ENCODE measurements around the gene CYLD.

CYLD gene

GRCh38 chr16:50711040-50711439 is 30.8 kb upstream of the CYLD start:
- no peak for DNase-seq (ENCODE audit: low read depth in 2 of 2)

- DNase-seq (ENCODE audit: low read depth in 2 of 2) = no peak
These were observed 29.9 kb upstream of the CYLD start for GRCh38 chr16:50711862-50712559.

DNA sequence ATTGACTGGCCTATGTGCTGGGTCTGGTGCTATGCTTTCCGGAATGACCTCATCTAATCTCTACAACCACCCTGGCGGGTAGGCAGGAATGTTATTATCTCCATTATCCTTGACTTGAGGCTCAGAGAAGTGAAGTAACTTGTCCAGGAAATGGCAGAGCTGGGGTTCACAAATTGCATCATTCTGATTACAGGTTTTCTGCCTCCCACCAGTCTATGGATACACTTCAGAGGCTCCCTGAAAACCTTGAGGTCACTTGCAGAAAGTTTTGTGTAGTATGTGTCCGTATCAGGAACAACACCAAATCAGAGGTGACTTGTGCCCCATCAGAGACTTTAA is 29.4 kb upstream of the CYLD start:
- no peak for DNase-seq (ENCODE audit: low read depth in 2 of 2)

DNA sequence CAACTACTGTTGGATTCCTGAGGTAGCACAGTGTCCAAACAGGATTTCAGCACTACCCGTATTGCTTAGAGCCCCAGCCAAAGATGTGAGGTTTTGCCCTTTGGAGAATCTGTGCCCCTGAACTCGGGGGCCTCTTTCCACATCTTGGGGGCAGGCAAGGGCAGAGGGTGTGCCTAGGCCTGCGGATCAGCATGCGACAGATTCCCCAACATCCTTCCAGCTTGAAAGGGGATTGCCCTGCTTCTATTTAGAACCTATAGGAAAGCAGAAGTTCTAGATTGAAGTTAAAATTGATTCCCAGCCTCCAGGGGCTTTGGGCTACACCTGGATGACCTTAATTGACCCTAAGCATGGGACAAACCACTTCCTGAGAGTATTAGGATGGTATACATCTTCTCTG is 28.9 kb upstream of the CYLD start:
- DNase-seq (ENCODE audit: low read depth in 2 of 2) = no peak

- DNase-seq (ENCODE audit: low read depth in 2 of 2) = no peak
These were observed 24.8 kb upstream of the CYLD start for GRCh38 chr16:50717091-50717490.

DNA sequence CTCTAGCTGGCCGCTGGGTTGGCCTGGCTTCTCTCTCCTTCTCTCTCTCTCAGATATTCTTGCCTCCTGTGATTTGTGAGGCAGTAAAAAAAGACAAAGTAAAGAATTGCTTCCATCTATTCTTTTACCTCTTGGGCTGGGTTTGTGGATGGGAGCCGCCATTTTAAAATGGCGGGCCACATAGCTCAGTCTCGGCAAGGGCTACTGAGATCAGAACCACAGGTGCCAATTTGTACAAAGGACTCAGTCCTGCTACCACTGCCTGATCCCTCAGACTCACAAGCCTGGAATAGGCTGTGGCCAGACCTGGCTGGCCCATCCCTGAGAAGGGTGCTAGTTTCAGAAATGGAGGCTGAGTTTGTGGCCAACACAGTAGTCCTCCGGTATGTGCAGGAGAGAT is 24.4 kb upstream of the CYLD start:
- DNase-seq (ENCODE audit: low read depth in 2 of 2) = no peak

DNA sequence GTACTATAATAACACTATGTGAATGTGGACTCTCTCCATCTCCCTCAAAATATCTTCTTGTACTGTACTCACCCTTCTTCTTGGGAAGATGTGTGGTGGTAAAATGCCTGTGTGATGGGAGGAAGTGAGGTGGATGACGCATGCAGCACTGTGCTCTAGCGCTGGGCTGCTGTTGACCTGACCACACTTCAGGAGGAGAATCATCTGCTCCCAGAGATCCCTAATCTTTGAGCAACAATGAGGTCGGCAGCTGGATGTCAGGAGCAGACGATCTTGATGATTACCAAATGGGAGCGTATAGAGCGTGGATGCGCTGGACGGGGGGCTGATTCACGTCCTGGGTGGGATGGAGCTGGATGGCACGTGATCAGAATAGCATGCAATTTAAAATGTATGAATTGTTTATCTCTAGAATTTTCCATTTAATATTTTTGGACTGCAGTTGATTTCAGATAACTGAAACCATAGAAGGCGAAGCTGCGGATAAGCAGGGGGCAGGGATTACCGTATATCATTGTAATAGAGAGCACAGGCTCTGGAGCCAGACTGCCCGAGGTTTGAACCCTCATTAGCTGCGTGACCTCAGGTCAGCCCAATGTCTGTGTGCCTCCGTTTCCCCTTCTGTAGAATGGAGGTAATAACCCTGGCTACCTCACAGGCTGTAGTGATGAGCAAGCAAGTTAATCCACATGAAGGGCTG is 23.7 kb upstream of the CYLD start:
- DNase-seq (ENCODE audit: low read depth in 2 of 2) = no peak

GRCh38 chr16:50718761-50719400 is 23.0 kb upstream of the CYLD start:
- DNase-seq (ENCODE audit: low read depth in 2 of 2) = no peak

GRCh38 chr16:50719401-50720337 is 22.2 kb upstream of the CYLD start:
- DNase-seq (ENCODE audit: low read depth in 2 of 2) = no peak

GRCh38 chr16:50721549-50722404 is 20.1 kb upstream of the CYLD start:
- no peak for DNase-seq (ENCODE audit: low read depth in 2 of 2)

- DNase-seq (ENCODE audit: low read depth in 2 of 2) = no peak
These were observed 19.5 kb upstream of the CYLD start for GRCh38 chr16:50722405-50722737.

GRCh38 chr16:50722960-50723359 is 18.9 kb upstream of the CYLD start:
- no peak for DNase-seq (ENCODE audit: low read depth in 2 of 2)

GRCh38 chr16:50724306-50724705 is 17.6 kb upstream of the CYLD start:
- DNase-seq (ENCODE audit: low read depth in 2 of 2) = no peak

DNA sequence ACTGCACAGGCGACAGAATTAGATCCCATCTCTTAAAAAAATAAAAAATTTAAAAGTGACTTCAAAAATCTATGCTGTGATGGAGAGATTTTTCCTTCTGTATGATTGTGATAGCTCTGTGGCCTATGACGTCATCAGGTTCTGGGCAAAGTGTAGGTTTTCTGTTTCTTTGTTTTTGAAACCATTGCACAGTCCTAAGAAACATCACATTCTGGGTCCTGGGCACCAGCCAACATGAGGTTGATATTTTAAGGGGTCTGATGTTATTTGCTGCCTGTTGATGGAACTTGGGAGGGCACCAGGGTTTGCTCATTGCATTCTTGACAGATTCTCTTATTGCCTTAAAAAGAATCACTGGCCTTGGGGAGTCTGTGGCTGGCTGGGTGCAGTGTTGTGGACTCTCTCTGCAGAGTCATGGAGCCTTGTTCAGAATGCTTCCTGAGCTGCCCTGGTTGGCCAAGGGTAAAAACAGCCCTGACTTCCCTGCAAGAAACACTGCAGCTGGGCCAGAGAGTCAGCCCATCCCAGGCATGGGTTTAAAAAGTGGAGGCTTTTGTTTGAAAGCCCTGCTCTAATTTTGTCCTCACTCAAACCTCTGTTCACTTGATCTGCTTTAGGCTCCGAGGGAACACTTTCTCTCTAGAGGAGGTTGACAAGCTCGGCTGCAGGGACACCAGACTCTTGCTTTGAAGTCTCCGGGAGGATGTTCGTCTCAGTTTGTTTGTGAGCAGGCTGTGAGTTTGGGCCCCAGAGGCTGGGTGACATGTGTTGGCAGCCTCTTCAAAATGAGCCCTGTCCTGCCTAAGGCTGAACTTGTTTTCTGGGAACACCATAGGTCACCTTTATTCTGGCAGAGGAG is 10.5 kb upstream of the CYLD start:
- DNase-seq (ENCODE audit: low read depth in 2 of 2) = no peak

- no peak for DNase-seq (ENCODE audit: low read depth in 2 of 2)
These were observed 9.7 kb upstream of the CYLD start for GRCh38 chr16:50731989-50732832.

- DNase-seq (ENCODE audit: low read depth in 2 of 2) = no peak
These were observed 8.4 kb upstream of the CYLD start for GRCh38 chr16:50733468-50733867.

- no peak for DNase-seq (ENCODE audit: low read depth in 2 of 2)
These were observed 6.2 kb upstream of the CYLD start for GRCh38 chr16:50735629-50736122.

GRCh38 chr16:50736448-50736847 is 5.4 kb upstream of the CYLD start:
- no peak for DNase-seq (ENCODE audit: low read depth in 2 of 2)

DNA sequence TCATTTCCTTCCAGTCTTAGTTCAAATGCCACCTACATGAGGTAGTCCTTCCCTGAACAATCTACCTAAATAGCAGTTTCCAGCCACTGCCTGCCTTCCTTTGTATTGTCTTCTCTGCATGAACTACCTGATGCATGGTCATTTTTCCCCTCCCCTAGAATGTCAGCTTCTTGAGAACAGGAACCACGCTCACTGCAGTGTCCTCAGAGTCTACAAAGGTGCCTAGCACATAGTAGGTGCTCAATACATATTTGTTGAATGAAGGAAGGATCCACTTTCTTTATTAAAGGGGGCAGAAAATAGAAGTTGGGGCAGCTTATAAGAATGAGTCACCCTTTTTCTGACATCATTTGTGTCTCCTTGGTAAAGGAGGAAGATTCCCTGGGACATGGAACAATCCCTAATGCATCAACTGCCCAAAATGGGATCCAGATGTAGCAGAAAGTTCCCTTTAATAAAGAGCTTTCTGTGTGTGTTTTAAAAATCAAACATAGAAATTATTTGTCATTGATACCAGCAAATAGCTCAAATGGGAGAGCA is 4.4 kb upstream of the CYLD start:
- no peak for DNase-seq (ENCODE audit: low read depth in 2 of 2)

Measured in stimulated activated CD8-positive, alpha-beta memory T cell treated with anti-CD3 and anti-CD28 coated beads, Interleukin-2, amount 100 ng/mL, for 1 hour (primary cell).